ENCODE results near the gene GAL3ST1. TPM values are rescaled to one million over a fixed set of nuclear protein-coding genes. Genes with fewer than 3 reads are reported as not detected.

The GAL3ST1 gene
- total and polyA plus RNA-seq, 2 of the 8 experiments (the other 6 are each of a cell fraction or from before 2014, with no cell fraction given), result 11.0 to 32.5 TPM

- no peak overlapping the region for H3K4ac ChIP-seq (replicated peaks; ENCODE audit: insufficient read length, low read depth, low read length)
- no peak overlapping the region for H4K8ac ChIP-seq (ENCODE audit: extremely low read depth, insufficient read depth, low read length)
- H2AK5ac ChIP-seq (ENCODE audit: low read depth, low read length), result no peak overlapping the region
- H2BK5ac ChIP-seq (ENCODE audit: low read depth, low read length), result no peak overlapping the region
- peaks cover 9% of the 10 kb centered on the region; the same call in 1 of the 2 replicates for H3K23me2 ChIP-seq (ENCODE audit: low read depth, low read length)
- CTCF ChIA-PET (ENCODE audit: partially characterized antibody), result interaction anchor here (0.7 to 7.0 kb wide), 12 partner anchors 11 to 159 kb away, joined by 3 to 52 read pairs (median 6); partner anchors contain the start of genes PES1, SEC14L3 and SLC35E4
- no peak overlapping the region for H3K14ac ChIP-seq (ENCODE audit: insufficient read length)
- H3K9ac ChIP-seq (replicated peaks in 1 of 4; ENCODE audit: extremely low read depth in 1 of 4, low read depth in 3 of 4, low read length in 3 of 4), result no peak overlapping the region
- no peak overlapping the region for H3K4me3 ChIP-seq (ENCODE audit: extremely low read depth in 1 of 4, insufficient read depth in 2 of 4, low read depth in 3 of 4, low read length in 4 of 4)
- H2AFZ ChIP-seq (ENCODE audit: low read length), result no peak overlapping the region
- no peak overlapping the region for H3K18ac ChIP-seq (ENCODE audit: extremely low read depth, low read length)
- peaks cover 0 to 14% of the 10 kb centered on the region in 2 experiments; a peak in 2 of 4 replicates for H3K79me2 ChIP-seq (ENCODE audit: control insufficient read depth in 1 of 2, insufficient read depth in 2 of 2, low read length in 2 of 2)
- no peaks in the 10 kb centered on the region for H3K27me3 ChIP-seq (replicated peaks in 1 of 4; ENCODE audit: control insufficient read depth in 3 of 4, extremely low read depth in 1 of 4, insufficient read depth in 3 of 4, low read length in 3 of 4)
- H3K36me3 ChIP-seq (ENCODE audit: control insufficient read depth in 2 of 4, insufficient read depth in 4 of 4, low read length in 3 of 4), result no peaks in the 10 kb centered on the region
- DNase-seq (ENCODE audit: low read depth in 1 of 2, low spot score in 2 of 2), result no peak
- H2BK20ac ChIP-seq (ENCODE audit: low read length), result no peak overlapping the region
- no peak overlapping the region for H3K4me2 ChIP-seq (ENCODE audit: insufficient read depth in 1 of 2, low read depth in 2 of 2, low read length in 2 of 2)
- no peak overlapping the region for H4K91ac ChIP-seq (replicated peaks; ENCODE audit: insufficient read length, low read length)
- H2BK15ac ChIP-seq (ENCODE audit: low read length), result no peak overlapping the region
- no peak overlapping the region for H3K56ac ChIP-seq (replicated peaks; ENCODE audit: insufficient read length, low read depth, low read length)
- no peaks in the 10 kb centered on the region for H3K9me3 ChIP-seq (ENCODE audit: insufficient read depth in 2 of 2, low read depth in 1 of 2, low read length in 1 of 2)
- H3K4me1 ChIP-seq (replicated peaks in 1 of 4; ENCODE audit: control insufficient read depth in 3 of 4, insufficient read depth in 4 of 4, low read length in 3 of 4), result peaks cover 3 to 24% (median 10%) of the 10 kb centered on the region in 4 experiments
- POLR2A ChIA-PET (ENCODE audit: partially characterized antibody), result interaction anchor here (0.6 to 3.6 kb wide), 3 partner anchors 11 to 380 kb away, joined by 3 to 16 read pairs (median 4); partner anchors contain the start of gene PES1
- no peaks in the 10 kb centered on the region for H3K79me1 ChIP-seq (ENCODE audit: low read depth, low read length)
- no peak overlapping the region for H3K27ac ChIP-seq (ENCODE audit: low read depth, low read length)
- FAIRE-seq, result no peak
- WGBS, 2 experiments (ENCODE audit: extremely low coverage in 1 of 2, insufficient coverage in 1 of 2, insufficient read length in 1 of 2, insufficient replicate concordance in 2 of 2, low coverage in 1 of 2, low lambda C conversion rate in 2 of 2, missing lambda C conversion rate in 1 of 2), result 94% methylated on average over 3 of the region's 3 CpGs; no CpG with 5 or more reads in 1 of the 2 experiments
- H2BK12ac ChIP-seq (ENCODE audit: low read depth, low read length), result no peak overlapping the region
- peaks cover 0 to 2% of the 10 kb centered on the region in 2 experiments for H4K20me1 ChIP-seq (replicated peaks in 1 of 2; ENCODE audit: control insufficient read depth in 1 of 2, insufficient read depth in 2 of 2, low read length in 2 of 2)
- H2BK120ac ChIP-seq (replicated peaks; ENCODE audit: low read depth, low read length), result no peak overlapping the region
- H3K23ac ChIP-seq (ENCODE audit: insufficient read length), result no peak overlapping the region
- H4K5ac ChIP-seq (ENCODE audit: insufficient read length, low read depth, low read length), result no peak overlapping the region
- TF ChIP-seq ASH2L (IDR thresholded peaks at IDR 0.05; ENCODE audit: low read length) (no peak), GTF2F1 (IDR thresholded peaks at IDR 0.05; ENCODE audit: borderline replicate concordance, low read depth, low read length) (no peak), FOSL1 (IDR thresholded peaks at IDR 0.05; ENCODE audit: insufficient read depth, low read depth, low read length) (no peak), MAX (IDR thresholded peaks at IDR 0.05) (no peak), KDM5A (IDR thresholded peaks at IDR 0.05; ENCODE audit: low read length) (no peak), CHD1 (IDR thresholded peaks at IDR 0.05; ENCODE audit: low read depth, low read length) (no peak), TAF7 (optimal IDR thresholded peaks at IDR 0.05; ENCODE audit: borderline replicate concordance, low read depth, low read length) (no peak), SIN3A (conservative IDR thresholded peaks at IDR 0.05 in 1 of 2, IDR thresholded peaks at IDR 0.05 in 1 of 2; ENCODE audit: low read depth in 1 of 2, low read length in 2 of 2) (no peak), NANOG (IDR thresholded peaks at IDR 0.05; ENCODE audit: insufficient read depth, low read depth, low read length, poor library complexity, severe bottlenecking) (no peak), CBX8 (IDR thresholded peaks at IDR 0.05; ENCODE audit: borderline replicate concordance, low read depth, low read length) (no peak), YY1 (IDR thresholded peaks at IDR 0.05; ENCODE audit: low read depth, low read length) (no peak), SAP30 (IDR thresholded peaks at IDR 0.05; ENCODE audit: insufficient read depth, insufficient replicate concordance, low read length) (no peak), RFX5 (IDR thresholded peaks at IDR 0.05; ENCODE audit: borderline replicate concordance, low read depth, low read length) (no peak), TAF1 (IDR thresholded peaks at IDR 0.05; ENCODE audit: low read depth, low read length) (no peak)
Measured at GRCh38 chr22:30603801-30604200, 29.3 kb upstream of the GAL3ST1 start.

Measured in H1 (cell line).